ENCODE data around the gene NPAS3.

The NPAS3 gene

DNA sequence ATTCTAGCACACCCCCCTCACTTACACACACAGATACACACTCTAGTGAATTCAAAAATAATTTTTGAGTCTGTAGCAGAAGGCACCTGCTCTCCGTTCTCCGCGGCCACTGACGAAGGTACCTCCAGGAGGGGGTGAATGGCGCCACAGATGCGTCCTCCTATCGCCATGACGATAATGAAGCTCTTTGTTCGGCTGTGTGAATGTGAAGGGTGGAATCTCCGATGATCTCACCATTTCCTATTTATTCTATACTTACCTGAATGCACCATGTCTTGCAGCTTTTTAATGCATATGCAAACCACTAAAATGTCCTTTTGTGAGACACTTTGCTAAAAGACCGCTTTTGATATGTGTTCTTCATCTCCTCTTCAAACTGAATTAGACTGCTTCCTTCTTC, 849.5 kb downstream of the NPAS3 start:
- DNase-seq (ENCODE audit: low read depth in 2 of 2) = no peak

DNA sequence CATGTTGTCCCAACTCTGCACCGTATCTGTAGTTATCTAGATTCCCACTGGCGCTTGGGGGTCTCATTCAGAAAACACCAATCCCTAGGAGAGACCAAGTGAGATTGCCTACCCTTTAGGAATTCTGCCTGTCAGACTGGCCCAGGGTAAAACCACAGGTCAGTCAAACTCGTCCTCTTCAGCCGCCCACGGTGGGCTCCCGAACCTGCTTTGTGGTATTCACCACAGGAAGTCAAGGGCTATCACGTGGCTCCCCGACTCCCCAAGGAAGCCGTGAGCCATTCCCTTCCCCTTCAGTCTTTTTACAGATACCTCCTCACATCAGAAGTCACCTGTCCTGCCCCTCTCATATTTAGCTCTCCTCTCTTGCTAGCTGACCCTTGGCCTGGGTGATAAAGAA, 852.3 kb downstream of the NPAS3 start:
- DNase-seq (ENCODE audit: low read depth in 2 of 2) = no peak

DNA sequence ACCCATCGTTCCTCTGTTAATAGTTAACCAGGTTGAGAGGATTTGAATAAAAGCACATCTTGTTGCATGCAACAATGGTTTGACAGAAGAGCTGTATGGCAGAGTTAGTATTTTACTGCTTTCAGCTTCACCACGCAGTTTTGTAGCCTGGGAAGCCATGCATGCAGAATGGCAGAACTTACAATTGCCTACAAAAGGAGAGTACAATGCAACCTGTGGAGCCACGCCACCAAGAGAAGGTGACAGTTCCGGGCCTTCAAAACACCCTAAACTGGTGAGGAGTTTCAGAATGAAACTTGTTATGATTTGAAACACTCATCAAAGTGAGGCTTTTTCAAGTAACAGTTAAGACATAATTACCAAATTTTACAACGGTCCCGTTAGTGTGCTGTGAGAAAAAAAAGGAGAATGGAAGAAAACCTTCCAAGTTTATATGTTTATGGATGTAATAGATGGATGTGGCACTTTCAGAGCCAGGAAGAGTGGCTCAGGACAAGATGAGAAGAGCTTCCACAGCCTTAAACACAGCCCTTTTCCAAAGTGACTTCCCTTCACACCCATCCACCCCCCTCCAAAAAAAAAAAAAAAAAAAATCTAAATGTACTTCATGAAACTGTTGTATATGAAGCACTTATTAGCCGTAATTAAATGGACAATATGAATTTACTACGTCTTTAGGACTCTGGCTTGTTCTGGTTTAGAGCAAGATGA, 853.5 kb downstream of the NPAS3 start:
- no peak for DNase-seq (ENCODE audit: low read depth in 2 of 2)

DNA sequence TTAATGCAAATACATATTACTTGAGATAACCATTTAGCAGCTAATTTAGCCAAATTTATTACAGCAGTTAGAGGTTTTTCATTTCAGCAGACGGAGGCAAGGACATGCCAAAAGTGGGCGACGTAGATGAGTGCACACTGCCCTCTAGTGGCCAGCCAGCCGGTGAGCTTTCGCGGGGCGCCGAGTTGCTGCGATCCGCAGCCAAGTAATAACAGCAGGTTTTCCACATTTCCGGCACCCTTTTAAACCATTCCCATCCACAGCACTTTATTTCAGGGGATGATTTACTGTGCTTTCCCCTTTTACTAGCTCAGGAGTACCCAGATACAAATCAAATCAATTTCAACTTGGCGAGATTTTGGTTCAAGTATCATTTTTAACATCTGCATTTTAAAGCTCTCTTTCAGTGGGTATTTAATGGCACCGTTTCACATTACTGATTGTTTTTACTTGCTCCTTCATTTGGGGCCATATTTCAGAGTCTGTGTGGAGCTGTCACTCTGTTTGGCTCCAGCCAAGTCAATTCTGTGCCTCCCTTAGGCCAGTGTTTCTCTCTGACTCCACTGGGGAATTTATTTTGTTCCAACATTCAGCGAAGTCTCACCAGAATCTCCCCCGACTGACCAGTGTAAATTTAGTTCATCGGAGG, 854.2 kb downstream of the NPAS3 start:
- DNase-seq (ENCODE audit: low read depth in 2 of 2) = peak; percentile 40 to 55

DNA sequence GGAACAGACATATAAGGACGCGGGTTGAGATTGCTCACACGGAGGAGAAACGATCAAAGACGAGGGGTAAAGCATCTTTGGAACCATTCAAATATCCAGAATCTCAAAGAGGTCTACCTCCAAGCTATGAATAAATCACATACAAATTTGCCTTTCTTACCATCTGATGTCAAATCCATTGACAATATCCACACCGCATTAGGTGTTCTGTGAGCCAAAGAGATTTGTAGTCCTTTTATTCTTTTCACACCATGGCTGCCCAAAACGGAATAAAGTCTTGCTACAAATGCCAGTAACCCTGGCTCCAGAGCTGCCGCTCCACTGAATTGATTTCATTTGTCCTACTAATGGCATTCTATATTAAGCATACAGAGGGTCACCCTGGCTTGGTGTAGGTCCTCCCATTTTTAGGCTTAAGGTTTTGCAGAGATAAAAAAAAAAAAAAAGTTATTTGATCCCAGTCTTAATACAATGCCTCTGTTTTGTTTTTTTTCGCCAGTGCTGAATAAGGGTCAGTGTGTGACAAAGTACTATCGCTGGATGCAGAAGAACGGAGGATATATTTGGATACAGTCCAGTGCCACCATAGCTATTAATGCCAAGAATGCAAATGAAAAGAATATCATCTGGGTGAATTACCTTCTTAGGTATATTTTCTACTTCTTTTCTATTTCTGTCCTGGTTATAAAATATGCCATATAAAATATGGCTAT, 854.9 kb downstream of the NPAS3 start:
- DNase-seq (ENCODE audit: low read depth in 2 of 2) = no peak

DNA sequence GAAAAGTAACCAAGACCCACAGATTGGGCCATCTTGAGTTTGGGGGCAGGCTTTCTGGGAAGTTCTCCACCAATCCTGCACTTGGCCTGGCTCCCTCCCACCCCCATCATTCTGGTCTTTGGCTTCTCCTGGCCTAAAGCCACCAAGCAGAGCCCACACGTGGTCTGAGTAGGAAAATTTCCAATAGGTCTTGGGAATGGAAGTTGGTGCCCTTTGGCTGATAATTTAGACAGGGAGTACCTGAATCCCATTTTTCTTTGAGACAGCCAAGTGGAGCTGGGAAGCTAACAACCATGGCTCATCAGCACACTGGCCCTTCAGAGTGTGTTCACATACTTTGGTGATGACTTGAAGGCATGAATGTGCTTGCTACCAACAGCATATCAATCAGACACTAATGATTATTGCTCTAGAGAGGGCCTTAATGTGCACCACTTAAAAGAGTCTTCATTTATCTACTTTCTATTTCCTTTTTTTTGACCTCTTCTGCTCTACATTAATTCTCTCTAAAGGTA, 856.2 kb downstream of the NPAS3 start:
- DNase-seq (ENCODE audit: low read depth in 2 of 2) = no peak

DNA sequence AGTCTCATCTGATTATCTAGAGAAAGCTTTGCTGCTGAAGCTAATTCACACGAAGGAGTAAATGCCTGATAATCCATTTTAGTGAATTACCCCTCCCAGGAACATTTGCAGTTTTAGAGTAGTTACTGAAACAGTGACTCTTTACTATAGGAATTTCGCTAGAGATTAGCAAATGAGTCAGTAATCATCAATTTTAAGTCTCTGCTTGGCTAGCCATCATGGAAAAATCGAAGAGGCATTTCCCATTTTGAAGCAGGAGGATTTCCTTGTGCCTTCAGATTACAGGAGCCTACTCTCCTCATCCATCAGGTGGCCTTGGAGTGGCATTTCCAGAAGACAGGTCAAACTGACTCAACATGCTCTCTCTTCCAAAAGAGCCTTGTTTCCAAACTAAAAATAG, 857.7 kb downstream of the NPAS3 start:
- no peak for DNase-seq (ENCODE audit: low read depth in 2 of 2)

DNA sequence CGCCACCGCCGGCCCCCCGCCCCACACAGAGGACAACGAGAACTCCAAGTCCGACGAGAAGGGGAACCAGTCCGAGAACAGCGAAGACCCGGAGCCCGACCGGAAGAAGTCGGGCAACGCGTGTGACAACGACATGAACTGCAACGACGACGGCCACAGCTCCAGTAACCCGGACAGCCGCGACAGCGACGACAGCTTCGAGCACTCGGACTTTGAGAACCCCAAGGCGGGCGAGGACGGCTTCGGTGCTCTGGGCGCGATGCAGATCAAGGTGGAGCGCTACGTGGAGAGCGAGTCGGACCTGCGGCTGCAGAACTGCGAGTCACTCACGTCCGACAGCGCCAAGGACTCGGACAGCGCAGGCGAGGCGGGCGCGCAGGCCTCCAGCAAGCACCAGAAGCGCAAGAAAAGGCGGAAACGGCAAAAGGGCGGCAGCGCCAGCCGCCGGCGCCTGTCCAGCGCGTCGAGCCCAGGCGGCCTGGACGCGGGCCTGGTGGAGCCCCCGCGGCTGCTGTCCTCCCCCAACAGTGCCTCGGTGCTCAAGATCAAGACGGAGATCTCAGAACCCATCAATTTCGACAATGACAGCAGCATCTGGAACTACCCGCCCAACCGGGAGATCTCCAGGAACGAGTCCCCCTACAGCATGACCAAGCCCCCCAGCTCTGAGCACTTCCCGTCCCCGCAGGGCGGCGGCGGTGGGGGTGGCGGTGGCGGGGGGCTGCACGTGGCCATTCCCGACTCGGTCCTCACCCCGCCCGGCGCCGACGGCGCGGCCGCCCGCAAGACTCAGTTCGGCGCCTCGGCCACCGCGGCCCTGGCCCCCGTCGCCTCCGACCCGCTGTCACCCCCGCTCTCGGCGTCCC, 861.3 kb downstream of the NPAS3 start:
- no peak for DNase-seq (ENCODE audit: low read depth in 2 of 2)

DNA sequence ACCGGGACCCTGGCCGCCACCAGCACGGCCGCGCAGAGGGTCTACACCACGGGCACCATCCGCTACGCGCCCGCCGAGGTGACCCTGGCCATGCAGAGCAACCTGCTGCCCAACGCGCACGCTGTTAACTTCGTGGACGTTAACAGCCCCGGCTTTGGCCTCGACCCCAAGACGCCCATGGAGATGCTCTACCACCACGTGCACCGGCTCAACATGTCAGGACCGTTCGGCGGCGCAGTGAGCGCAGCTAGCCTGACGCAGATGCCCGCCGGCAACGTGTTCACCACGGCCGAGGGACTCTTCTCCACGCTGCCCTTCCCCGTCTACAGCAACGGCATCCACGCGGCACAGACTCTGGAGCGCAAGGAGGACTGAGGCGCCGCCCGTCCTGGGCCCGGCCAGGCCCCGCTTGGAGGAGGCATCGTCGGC, 862.1 kb downstream of the NPAS3 start:
- DNase-seq (ENCODE audit: low read depth in 2 of 2) = no peak

DNA sequence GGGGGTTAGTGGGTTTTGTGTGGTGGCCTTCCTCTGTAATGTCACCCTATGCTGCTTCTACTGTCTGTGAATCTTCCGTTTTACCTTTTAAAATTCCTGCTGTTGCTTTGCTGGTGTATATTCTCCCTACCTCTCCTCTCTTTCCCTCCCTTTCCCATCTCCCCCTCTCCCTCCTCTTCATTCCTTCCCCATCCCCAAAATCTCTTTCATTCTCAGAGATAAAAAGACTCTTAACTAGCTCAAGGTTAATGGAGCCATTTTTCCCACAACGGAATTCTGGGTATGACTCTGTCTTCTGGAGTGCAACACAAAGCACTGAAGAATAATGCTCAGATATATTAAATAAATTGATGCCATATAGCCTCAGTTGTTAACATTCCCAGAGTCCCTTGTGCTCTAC, 864.1 kb downstream of the NPAS3 start:
- DNase-seq (ENCODE audit: low read depth in 2 of 2) = no peak

DNA sequence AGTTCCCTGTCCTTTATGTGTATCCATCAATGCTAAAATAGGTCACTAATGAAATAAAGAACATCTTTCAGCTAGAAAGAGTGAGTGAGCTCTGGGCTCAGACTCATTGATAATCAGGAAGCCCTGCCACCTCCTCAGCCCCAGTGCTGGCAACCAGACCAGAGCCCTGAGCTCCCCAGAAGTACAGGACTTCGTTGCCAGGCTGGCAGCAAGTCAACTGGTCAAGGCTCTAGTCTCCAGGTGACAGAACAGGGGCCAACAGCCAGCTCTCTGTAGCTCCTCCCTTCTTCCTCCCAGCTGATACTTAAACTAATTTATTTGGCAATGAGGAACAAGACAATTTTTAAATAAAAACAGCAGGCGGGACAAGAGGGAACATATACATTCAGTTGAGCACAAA, 866.9 kb downstream of the NPAS3 start:
- no peak for DNase-seq (ENCODE audit: low read depth in 2 of 2)

DNA sequence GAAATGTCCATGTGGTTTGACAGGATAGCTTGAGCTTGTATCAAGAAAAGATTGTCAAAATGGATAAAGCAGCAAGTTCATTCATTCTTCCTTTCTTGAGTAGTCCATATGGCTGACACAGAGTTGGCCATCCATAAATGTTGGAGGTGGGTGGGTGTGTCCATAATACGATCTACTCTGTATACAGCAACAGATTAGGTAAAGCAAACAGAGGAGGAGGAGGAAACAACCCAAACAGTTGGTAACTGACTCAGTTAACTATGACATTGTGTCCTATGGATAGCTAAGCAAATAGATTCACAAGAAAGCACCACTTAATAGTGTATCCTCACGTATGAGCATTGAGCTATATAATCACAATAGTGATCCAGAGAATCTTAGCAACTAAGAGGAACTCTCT, 868.2 kb downstream of the NPAS3 start:
- no peak for DNase-seq (ENCODE audit: low read depth in 2 of 2)

DNA sequence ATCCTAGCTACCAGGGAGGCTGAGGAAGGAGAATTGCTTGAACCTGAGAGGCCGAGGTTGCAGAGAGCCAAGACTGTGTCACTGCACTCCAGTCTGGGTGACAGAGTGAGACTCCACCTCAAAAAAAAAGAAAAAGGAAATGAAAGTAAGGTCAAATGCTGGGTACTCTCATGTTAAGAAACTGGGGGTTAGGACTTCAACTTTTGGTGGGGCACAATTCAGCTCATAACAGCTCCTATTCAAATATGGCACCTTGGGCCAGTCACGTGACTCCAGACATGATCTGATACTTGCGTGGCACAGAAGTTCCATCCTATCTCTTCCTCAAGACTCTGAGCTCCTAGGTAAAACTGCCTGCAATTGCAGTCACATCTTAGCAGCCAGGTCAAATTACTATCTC, 869.5 kb downstream of the NPAS3 start:
- DNase-seq (ENCODE audit: low read depth in 2 of 2) = no peak

DNA sequence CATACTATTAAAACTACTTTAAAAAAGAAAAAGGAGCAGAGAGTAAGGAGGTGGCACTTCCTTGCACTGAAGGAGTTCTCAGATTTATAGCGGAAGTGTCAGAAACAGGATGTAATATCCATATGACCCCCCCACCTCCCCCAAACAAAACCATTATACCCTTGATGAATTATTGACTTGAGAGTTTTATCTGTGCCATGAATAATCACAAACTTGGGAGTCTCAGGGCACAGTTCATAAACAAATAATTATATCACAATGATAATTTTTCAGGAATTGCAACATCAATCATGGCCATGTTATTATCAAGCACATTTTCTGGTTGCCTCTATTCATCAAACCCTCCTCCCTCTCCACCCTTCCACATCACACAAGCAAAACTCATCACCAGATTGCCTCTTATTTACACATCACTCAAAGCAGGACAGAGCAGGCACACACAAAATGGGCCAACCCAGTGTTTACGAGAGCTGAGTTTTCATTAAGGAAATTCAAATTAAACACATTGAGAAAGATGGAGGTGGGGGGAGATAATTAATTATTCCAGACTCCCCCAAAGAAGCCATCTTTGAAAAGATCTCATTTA, 870.8 kb downstream of the NPAS3 start:
- no peak for DNase-seq (ENCODE audit: low read depth in 2 of 2)

DNA sequence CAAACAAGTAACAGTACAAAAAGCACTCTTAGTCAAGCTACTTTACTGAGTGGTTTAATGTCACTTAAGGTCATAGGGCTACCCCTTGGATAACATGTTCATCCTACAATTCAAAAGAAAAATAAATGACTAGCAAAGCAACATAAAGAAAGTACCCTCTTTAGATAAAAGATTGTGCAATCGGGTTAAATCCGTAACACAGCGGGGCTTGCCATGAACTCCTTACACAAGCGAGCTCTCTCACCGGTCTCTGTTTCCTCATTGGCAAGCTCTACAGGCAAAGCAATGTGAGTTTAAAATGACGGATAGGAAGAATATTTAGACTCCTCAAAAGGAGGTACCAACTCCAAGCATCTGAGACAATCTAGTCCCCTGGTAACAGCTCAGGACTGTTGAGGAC, 871.6 kb downstream of the NPAS3 start:
- no peak for DNase-seq (ENCODE audit: low read depth in 2 of 2)

DNA sequence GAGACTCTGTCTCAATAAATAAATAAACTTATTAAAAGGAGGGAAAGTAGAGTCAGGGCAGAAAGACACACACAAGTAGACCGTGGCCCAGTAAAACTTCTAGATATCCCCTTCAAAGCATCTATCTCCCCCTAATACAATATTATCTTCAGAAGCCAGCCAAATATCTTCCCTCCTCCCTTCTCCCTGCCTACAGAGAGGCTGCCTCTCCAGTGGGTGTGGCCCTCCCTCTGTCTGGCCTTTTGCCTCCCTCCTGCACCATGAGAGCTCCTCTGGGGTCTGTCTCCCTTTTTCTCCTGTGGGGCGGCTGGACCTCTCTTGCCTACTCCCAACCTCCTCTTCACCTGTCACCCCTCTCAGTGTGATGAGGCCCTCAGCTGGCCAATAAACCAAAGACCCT, 873.0 kb downstream of the NPAS3 start:
- DNase-seq (ENCODE audit: low read depth in 2 of 2) = no peak

DNA sequence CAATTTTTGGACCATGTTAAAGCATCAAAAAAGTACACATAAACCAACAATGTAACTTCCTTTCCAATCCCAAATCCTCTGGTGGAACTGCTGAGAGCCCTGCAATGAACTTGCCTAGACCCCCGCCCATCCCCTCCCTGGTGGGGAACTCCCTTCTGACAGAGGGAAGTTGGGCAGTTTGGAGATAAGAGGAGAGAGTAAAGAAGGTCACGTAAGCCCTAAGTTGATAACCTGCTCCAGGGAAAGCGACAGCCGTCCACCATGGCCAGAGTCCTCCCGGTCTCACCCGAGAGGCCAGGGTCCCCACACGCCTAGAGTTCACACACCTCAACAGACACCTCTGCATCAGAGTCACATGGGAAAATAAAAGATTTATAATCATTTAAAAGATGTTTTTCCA, 873.5 kb downstream of the NPAS3 start:
- no peak for DNase-seq (ENCODE audit: low read depth in 2 of 2)

DNA sequence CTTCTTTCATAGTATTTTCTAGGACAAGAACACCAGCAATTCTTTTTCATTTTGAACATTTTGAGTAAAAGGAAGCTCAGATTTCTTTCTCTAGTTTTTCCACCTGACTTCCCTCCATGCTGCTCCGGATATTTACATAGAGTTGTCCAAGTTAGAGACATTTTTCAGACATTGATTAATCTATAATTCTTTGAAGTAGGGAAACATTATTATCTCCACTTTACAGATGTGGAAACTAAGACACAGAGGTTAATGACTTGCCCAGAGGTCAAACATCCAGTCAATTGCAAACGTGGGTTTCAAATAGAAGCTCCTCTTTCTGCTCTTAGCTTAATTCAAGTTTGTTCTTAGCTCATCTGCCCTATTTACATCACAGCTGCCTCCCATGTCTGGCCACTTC, 873.9 kb downstream of the NPAS3 start:
- DNase-seq (ENCODE audit: low read depth in 2 of 2) = no peak

DNA sequence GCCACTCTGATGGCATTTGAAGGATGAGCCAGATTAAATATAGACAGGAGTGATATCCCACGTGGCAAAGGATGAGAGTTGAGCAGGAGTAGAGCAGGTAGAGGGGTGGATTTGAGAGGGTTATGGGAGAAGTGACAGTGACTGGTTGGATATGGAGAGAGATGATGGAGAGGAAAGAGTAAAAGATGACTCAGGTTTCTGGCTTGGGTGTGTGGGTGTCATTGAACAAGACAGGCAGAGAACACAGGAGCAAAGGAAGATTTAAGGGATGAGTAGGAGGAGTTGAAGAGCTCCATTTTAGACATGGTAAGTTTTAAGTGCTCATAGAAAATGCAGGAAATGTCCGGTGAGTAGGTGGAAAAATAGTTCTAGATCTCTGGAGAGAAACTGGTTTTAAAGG, 875.3 kb downstream of the NPAS3 start:
- no peak for DNase-seq (ENCODE audit: low read depth in 2 of 2)

DNA sequence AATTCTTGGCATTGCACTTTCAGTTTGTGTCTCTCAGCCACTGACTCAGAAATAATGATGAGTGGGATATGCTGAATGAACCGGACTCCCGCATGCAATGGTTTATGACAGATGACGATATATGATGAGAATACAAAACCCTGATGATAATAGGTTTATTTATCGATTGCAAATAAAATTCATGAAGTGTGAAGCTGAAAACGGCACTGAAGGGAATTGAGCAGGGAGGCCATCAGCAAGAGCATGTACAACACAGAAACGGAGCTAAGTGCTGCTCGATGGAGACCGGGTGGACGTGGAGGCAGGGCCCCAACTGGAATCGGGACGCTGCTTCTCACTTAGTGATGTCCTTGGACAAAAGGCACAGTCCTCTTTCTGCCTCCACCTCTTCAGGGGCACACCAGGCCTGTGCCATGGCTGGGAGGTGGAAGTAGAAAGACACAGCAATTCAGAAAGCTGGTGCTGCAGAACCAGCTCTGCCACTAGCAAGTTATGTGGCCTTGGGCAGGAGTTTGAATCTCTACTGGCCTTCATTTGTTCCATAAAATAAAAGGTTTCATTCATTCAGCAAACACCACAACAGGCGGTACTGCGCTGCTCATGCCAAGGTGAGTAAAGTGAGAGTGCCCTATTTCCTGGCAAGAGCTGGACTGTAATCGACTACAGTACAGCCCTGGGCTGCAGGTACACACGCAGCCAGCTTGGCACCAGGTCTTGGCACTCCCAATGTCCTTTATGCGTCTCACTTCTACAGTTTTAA, 895.2 kb downstream of the NPAS3 start:
- DNase-seq (ENCODE audit: low read depth in 2 of 2) = no peak
